NCI-H146 treated with DMSO at 0.1 percent for 48 hours (cell line): Measurements from ENCODE around the gene INTS11.

Source experiments
- DNase-seq: peaks from one replicate; lab custom pipeline; 2025; ENCODE audit not compliant: unreplicated experiment; lab: John Stamatoyannopoulos, UW

INTS11 gene

GRCh38 chr1:1303736-1304135 lies 20.7 kb downstream of the INTS11 start:
- DNase-seq = no peak

DNA sequence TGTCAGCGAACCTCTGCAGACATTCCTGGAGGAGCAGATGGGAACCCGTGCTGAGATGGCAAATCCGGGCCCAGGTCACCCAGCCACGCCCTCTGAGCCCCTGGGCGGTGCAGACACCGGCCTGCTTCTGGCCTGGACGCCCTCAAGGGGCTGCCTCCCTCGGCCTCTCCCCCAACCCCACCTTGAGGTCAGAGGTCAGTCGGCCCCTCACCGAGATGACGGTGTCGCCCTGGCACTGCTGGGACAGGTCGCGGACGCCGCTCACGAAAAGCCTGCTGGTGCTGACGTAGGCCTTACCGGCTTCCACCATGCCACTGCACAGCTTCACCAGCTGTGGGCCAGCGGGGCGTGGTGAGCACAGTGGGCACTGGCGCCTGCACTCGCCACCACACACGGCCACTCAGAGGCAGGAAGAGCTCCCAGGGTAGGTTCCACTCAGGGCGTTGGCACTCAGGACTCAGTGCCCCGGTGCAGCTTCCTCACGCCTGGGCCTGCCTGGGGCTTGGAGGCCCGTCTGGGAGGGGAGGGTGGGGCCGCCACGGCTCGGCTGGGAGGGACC lies 21.4 kb downstream of the INTS11 start:
- no peak for DNase-seq

- no peak for DNase-seq
Observed at GRCh38 chr1:1302006-1302430, 22.4 kb downstream of the INTS11 start.

DNA sequence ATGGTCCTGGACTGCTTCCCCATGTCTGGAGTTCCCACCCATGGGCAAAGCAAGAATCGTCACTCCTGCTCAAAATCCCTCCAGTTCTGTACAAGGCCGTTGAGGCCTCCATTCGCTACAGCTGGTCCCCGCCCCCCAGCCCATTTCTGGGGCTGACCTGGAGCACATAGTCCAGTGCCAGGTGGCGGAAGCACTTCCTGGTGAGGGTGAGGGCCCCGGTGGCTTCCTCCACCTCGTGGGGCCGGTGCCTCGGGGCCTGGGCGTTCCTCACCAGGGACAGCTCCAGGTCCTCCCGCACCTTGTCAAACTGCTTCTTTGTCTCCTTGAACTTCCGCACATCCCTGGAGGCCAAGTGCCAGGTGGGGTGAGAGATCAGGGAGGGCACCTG lies 24.1 kb downstream of the INTS11 start:
- no peak for DNase-seq

GRCh38 chr1:1299686-1300351 lies 24.6 kb downstream of the INTS11 start:
- no peak for DNase-seq

GRCh38 chr1:1298861-1299685 lies 25.4 kb downstream of the INTS11 start:
- DNase-seq = no peak

DNA sequence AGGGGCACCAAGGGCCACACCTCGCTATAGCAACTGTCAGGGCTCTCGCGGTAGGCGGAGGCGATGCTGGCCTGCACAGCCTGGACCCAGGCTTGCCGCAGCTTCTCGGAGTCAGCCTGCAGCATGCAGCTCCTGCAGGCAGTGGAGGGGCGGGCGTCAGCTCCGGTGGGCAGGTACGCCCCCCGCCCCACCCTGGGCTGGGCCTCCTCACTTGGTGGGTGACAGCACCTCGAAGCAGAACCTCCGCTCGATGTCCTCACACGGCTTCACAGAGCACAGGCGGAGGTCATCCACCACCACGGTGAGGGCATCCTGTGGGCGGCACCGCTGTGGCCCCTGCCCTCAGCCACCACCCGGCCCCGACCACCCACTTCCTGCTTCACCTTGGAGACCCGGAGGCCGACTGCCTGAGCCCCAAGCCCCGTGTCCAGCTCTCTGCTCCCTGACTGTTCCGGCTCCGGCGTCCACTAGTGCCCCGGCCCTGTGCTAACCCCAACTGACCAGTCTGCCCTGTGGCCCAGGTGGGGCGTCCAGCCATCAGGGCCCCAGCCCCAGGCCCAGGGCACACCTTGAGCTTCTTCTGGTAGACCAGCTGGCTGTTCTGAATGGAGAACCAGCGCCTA lies 26.5 kb downstream of the INTS11 start:
- DNase-seq = no peak

- DNase-seq = no peak
Observed at GRCh38 chr1:1296070-1297061, 28.1 kb downstream of the INTS11 start.

DNA sequence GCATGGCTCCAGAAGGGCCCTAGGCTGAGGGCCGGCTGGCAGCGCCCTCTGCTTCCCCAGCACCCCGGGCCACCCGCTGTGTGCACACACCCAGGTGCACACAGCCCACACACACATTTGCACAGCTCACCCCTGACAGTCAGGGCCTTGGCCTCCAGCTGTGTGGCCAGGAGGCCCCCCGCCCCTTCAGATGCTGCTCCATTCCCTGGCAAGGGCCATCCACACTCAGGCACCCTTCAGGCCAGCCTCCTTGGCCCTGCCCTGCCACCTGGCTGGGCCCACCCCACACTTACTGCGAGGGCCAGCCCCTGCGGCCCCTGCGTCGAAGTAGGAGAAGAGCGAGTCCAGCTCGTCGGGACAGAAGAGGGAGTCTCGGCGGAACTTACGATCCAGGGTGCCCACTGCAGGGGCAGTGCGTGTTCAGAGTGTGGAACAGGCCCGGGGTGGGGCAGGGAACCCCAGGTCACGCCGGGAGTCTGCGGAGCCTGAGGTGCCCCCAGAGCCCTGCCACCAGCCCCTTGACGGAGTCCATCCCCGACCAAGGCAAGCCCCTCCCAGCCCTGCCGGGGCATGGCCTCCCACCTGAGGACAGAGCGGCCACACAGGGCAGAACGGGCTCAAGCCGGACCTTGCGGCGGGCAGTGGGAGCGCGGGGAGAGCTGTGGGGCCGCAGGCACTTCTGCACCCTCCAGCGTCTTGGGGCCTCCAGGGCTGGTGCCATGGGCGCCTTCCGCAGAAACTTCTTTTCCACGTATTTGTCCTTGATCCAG lies 29.1 kb downstream of the INTS11 start:
- no peak for DNase-seq

DNA sequence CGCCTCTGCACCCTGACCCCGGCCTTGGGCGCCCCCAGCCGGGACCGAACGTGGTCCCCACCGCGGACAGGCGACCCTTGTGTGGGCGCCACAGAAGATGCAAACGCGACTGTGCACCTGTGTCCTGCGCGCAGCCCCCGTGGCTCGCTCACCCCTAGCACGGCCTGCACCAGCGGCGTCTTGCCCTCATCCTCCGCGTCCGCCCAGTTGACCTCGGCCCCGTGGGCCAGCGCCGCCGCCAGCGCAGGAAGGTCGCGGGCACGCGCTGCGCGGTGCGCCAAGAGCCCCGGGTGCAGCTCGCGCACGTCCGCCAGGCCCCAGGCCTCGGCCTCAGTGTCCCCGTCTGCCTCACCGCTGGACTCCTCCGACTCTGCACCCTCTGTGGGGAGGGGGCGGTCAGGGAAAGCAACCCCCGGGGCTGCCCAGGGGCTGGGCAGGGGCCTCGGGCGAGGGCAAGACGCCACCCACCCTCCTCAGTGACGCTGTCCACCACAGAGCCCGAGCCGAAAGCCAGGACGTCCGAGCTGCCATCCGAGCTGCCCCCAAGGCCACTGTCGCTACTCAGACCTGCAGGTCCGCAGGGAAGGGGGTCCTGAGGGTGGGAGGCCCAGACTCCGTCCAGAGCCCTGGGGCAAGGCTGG lies 30.1 kb downstream of the INTS11 start:
- no peak for DNase-seq

DNA sequence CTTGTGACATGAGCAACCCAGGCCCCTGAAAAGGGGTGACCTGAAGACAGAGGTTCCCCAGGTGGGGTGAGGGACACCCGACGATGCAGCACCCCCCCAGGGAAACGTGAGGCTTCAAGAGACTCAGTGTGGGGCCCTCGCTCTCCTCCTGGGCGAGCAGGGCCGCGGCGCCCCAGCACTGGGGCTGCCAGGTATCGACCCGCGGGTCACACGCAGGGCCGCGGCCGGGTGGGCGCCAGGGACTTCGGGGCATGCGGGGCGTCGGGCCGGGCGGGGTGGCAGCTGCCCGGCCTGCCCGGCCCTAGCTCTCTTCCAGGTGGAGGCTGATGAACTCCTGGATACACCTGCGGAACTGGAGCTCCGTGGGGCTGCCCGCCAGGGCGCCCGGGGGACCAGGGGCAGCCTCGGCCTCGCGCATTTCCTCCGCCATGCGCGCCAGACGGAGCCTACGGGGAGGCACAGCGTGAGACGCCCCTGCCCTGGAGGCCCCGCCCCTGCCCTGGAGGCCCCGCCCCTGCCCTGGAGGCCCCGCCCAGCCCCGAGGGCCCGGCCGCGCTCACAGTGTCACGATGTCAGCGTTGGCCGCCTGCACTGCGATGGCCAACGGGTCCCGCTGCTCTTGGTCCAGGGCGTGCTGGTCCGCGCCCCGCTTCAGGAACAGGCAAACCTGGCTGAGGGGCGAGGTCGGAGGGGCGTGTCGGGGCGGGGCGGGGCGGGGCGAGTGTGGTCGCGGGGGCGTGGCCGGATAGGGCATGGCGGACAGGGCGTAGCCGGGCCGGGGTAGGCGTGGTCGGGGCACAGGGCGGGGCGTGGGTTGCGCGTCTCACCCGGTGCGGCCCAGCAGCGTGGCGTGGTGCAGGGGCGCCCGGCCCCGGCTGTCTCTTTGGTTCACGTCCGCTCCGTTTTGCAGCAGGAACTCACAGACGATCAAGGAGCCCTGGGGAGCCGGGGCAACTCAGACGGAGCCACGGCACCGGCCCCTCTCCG lies 30.9 kb downstream of the INTS11 start:
- DNase-seq = no peak

- DNase-seq = no peak
Observed at GRCh38 chr1:1292851-1293250, 31.6 kb downstream of the INTS11 start.

- no peak for DNase-seq
Observed at GRCh38 chr1:1292442-1292779, 32.0 kb downstream of the INTS11 start.

GRCh38 chr1:1291548-1292441 lies 32.7 kb downstream of the INTS11 start:
- DNase-seq = peak; percentile 16

DNA sequence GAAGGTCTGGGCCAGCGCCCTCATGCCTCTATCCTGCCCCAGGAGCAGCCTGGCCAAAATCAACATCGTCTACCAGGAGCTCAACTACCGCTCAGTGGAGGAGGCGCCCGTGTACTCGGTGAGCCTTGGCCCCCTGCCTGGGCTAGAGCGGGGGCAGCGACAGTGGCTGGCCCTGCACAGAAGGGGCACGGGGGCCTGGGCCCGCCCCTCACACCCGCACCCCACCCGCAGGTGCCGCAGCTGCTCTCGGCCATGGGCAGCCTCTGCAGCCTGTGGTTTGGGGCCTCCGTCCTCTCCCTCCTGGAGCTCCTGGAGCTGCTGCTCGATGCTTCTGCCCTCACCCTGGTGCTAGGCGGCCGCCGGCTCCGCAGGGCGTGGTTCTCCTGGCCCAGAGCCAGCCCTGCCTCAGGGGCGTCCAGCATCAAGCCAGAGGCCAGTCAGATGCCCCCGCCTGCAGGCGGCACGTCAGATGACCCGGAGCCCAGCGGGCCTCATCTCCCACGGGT lies 33.4 kb downstream of the INTS11 start:
- DNase-seq = peak; percentile 23

GRCh38 chr1:1290238-1290731 lies 34.2 kb downstream of the INTS11 start:
- DNase-seq = no peak
